Osteoblast (primary cell): ENCODE data around the gene PFKP. TPM values are rescaled to one million over a fixed set of nuclear protein-coding genes. Genes with fewer than 3 reads are reported as not detected.
A peak's percentile ranks its signal among the peaks of the same experiment; 100 is the strongest.

ENCODE experiments used
- DNase-seq: peaks from one replicate; pipeline ENCODE4 v3.0.0; 2011; ENCODE audit warnings: low spot score, mixed read lengths; ENCODE audit not compliant: insufficient read length; ENCODE audit errors: missing footprints
- H2AFZ ChIP-seq: 2 replicates; pipeline ENCODE4 v1.6.0; 2011; ENCODE audit warnings: mild to moderate bottlenecking, low read length
- H3K27ac ChIP-seq: 2 replicates; pipeline ENCODE4 v1.5.1; 2011; ENCODE audit warnings: mild to moderate bottlenecking, low read depth, low read length, moderate library complexity
- H3K27me3 ChIP-seq: 2 replicates; pipeline ENCODE4 v1.6.0; 2012; ENCODE audit warnings: mild to moderate bottlenecking, control low read depth, inconsistent platforms, low read length, moderate library complexity; ENCODE audit not compliant: insufficient read depth
- H3K36me3 ChIP-seq: 2 replicates; pipeline ENCODE4 v1.5.1; 2011; ENCODE audit warnings: mild to moderate bottlenecking, low read length, control low read depth, moderate library complexity; ENCODE audit not compliant: insufficient read depth
- H3K4me1 ChIP-seq: 2 replicates; pipeline ENCODE4 v1.5.1; 2011; ENCODE audit warnings: mild to moderate bottlenecking, low read length, control low read depth, moderate library complexity; ENCODE audit not compliant: insufficient read depth
- H3K4me2 ChIP-seq: 2 replicates; pipeline ENCODE4 v1.6.0; 2011; ENCODE audit warnings: mild to moderate bottlenecking, low read length; ENCODE audit not compliant: insufficient read depth
- H3K4me3 ChIP-seq: fragments of 200-600 bp; sonication (generic); 3 replicates; pipeline ENCODE4 v1.5.1; 2012; ENCODE audit warnings: mild to moderate bottlenecking, low read length, inconsistent platforms; ENCODE audit not compliant: insufficient read depth
- H3K79me2 ChIP-seq: 2 replicates; pipeline ENCODE4 v1.6.0; 2012; ENCODE audit warnings: mild to moderate bottlenecking, low read length, control low read depth, inconsistent platforms; ENCODE audit not compliant: insufficient read depth
- H3K9me3 ChIP-seq: 2 replicates; pipeline ENCODE4 v1.5.1; 2011; ENCODE audit warnings: low read depth, low read length, control low read depth
- H4K20me1 ChIP-seq: 2 replicates; pipeline ENCODE4 v1.6.0; 2012; ENCODE audit warnings: mild to moderate bottlenecking, low read length, control low read depth; ENCODE audit not compliant: insufficient read depth
- total RNA-seq: library from RNA; depleted of rRNA; stranded (reverse); fragments of >200 nt; gene quantifications from 2 replicates; pipeline ENCODE4 v1.2.3, GENCODE V29; 2012
- TF ChIP-seq, protein P1 (sequence below): IDR thresholded peaks from 2 replicates; pipeline ENCODE4 v1.5.1; 2011; ENCODE audit warnings: mild to moderate bottlenecking, low read depth, low read length, moderate library complexity; ENCODE audit errors: extremely low read depth

The PFKP gene
- total RNA-seq, 1 donor, result 80.0 TPM

DNA sequence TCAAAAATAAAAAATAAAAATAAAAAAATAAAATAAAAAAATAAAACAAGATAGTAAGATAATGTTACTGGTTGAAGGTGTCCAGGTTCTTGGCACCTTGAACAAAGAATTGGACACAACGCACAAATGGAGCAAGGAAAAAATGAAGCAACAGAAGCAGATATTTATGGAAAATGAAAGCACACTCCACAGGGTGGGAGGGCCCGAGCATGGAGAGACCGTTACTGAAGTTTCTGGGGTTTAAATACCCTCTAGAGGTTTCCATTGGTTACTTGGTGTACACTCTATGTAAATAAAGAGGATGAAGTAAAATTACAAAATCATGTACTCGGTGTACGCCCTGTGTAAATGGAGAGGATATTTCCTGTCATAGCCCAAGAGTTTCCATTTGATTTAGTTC is 15.7 kb upstream of the PFKP start:
- H3K4me1 ChIP-seq, result peaks cover 36% of the 10 kb centered on the region
- H3K27ac ChIP-seq, result peak overlapping the region; percentile 76
- H4K20me1 ChIP-seq, result no peaks in the 10 kb centered on the region
- H3K79me2 ChIP-seq, result no peaks in the 10 kb centered on the region
- H3K9me3 ChIP-seq, result no peaks in the 10 kb centered on the region
- peak overlapping the region; percentile 85 for H3K4me2 ChIP-seq
- DNase-seq, result no peak
- H3K4me3 ChIP-seq, result peak overlapping the region; percentile 61
- TF ChIP-seq, protein P1, sequence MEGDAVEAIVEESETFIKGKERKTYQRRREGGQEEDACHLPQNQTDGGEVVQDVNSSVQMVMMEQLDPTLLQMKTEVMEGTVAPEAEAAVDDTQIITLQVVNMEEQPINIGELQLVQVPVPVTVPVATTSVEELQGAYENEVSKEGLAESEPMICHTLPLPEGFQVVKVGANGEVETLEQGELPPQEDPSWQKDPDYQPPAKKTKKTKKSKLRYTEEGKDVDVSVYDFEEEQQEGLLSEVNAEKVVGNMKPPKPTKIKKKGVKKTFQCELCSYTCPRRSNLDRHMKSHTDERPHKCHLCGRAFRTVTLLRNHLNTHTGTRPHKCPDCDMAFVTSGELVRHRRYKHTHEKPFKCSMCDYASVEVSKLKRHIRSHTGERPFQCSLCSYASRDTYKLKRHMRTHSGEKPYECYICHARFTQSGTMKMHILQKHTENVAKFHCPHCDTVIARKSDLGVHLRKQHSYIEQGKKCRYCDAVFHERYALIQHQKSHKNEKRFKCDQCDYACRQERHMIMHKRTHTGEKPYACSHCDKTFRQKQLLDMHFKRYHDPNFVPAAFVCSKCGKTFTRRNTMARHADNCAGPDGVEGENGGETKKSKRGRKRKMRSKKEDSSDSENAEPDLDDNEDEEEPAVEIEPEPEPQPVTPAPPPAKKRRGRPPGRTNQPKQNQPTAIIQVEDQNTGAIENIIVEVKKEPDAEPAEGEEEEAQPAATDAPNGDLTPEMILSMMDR, result no peak
- peak overlapping the region; percentile 97 for H2AFZ ChIP-seq
- no peaks in the 10 kb centered on the region for H3K27me3 ChIP-seq
- H3K36me3 ChIP-seq, result no peaks in the 10 kb centered on the region

DNA sequence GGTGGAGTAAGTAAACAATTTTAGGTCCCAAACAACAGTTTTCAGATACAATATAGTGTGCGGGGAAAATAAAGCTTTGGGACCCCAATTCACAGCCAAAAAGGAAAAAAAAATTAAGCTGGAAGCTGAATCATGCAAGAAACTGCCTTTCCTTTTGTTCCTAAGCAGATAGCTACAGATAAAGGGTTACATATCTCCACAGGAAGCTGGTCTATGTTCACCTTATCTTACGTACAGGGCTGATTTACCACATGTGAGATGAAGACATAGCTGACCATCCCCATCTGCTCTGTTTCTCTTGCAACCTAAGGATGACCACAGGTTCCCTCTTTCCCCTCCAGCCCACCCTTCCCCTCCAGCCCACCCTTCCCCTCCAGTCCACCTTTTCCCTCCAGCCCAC is 14.2 kb upstream of the PFKP start:
- Histone ChIP-seq H3K4me3 (no peak overlapping the region), H3K27ac (no peak overlapping the region), H4K20me1 (no peaks in the 10 kb centered on the region), H3K79me2 (no peaks in the 10 kb centered on the region), H2AFZ (no peak overlapping the region), H3K9me3 (no peaks in the 10 kb centered on the region), H3K4me2 (no peak overlapping the region), H3K36me3 (no peaks in the 10 kb centered on the region), H3K27me3 (no peaks in the 10 kb centered on the region), H3K4me1 (peaks cover 23% of the 10 kb centered on the region)
- TF ChIP-seq, protein P1, result no peak
- DNase-seq, result no peak

DNA sequence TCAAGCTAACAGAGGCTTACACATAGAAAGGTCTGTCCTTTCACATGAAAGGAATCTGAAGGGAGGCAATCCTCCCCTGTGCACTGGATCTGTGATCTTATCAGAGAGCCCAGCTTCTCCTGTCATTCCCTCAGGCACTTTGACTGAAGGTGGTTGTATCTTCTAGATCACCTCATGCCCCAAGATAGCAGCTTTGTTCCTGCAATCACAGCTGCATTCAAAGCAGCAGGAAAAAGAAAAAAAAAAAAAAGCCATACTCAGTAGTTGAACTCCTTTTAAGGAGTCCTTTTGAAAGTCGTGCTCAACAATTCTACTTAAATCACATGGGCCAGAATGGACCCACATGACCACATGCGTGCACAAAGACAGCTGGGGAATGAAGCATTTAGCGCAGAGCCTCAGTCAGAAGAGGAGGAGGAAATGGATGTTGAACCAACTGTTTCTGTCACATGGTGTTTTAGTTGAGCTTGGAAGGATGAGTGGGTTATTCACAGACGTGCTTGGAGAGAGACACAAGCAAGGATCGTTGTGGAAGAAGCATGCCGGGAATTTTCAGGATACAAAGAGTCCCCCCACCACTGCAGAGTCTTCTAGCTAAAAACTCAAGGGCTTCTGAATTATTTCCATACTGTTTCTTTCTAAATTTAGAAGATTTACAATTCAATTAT is 13.0 kb upstream of the PFKP start:
- no peak for DNase-seq
- H3K9me3 ChIP-seq, result no peaks in the 10 kb centered on the region
- H3K27ac ChIP-seq, result no peak overlapping the region
- H3K4me2 ChIP-seq, result no peak overlapping the region
- H3K79me2 ChIP-seq, result no peaks in the 10 kb centered on the region
- peak overlapping the region; percentile 45 for H2AFZ ChIP-seq
- TF ChIP-seq, protein P1, result no peak
- H3K27me3 ChIP-seq, result no peaks in the 10 kb centered on the region
- H3K4me3 ChIP-seq, result no peak overlapping the region
- H3K4me1 ChIP-seq, result peaks cover 12% of the 10 kb centered on the region
- no peaks in the 10 kb centered on the region for H3K36me3 ChIP-seq
- H4K20me1 ChIP-seq, result no peaks in the 10 kb centered on the region

DNA sequence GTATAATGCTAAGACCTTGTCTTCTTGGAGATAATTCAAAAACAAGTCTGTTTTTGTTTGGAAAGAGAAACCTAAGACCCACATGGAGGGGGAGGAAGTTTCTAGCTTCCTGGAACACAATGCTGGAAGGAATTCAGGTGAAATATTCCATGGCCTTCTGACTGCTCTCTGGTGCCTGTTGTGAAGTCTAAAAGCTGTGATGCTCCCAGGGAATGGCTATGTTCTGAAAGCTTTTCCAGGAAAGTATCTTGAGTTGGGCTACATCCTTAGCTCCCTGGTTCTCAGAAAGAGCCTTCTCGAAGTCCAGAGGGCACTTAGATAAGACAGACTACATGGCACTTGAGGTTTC is 12.5 kb upstream of the PFKP start:
- H3K27ac ChIP-seq, result no peak overlapping the region
- TF ChIP-seq, protein P1, result no peak
- DNase-seq, result no peak
- H4K20me1 ChIP-seq, result no peaks in the 10 kb centered on the region
- H3K36me3 ChIP-seq, result no peaks in the 10 kb centered on the region
- peak overlapping the region; percentile 45 for H2AFZ ChIP-seq
- H3K27me3 ChIP-seq, result no peaks in the 10 kb centered on the region
- H3K4me1 ChIP-seq, result peaks cover 12% of the 10 kb centered on the region
- no peak overlapping the region for H3K4me2 ChIP-seq
- H3K79me2 ChIP-seq, result no peaks in the 10 kb centered on the region
- no peaks in the 10 kb centered on the region for H3K9me3 ChIP-seq
- no peak overlapping the region for H3K4me3 ChIP-seq
